BJ (cell line): Measurements from ENCODE around the gene C2orf69. TPM values are rescaled to one million over a fixed set of nuclear protein-coding genes. Genes with fewer than 3 reads are reported as not detected.
"Not testable (repeated sequence)": the region's sequence is repeated elsewhere in the genome, so short reads cannot be mapped to it uniquely, and the experiment has no call there.

Experiments
- CTCF ChIA-PET: fragments of 350-600 bp; formaldehyde crosslinking; extraction: SDS; loops from one replicate; lab custom pipeline; 2021; ENCODE audit warnings: antibody characterized with exemption, inconsistent platforms; lab: Yijun Ruan, JAX
- POLR2A ChIA-PET: fragments of 300-600 bp; sonication (Branson Sonifier 250); formaldehyde crosslinking; extraction: SDS; loops from one replicate; lab custom pipeline; 2021; ENCODE audit warnings: antibody characterized with exemption; lab: Charles Lee
- DNase-seq: peaks from one replicate; pipeline ENCODE4 v3.0.0-alpha.2; 2011; ENCODE audit warnings: low read depth
- H3K27me3 ChIP-seq: 2 replicates; pipeline ENCODE4 v1.6.0; 2011; ENCODE audit warnings: low read length; ENCODE audit not compliant: control insufficient read depth, insufficient read depth
- H3K36me3 ChIP-seq: 2 replicates; pipeline ENCODE4 v1.5.1; 2011; ENCODE audit warnings: low read length; ENCODE audit not compliant: control insufficient read depth, insufficient read depth
- H3K4me3 ChIP-seq: 2 replicates; pipeline ENCODE4 v1.5.1; 2011; ENCODE audit warnings: low read depth, mild to moderate bottlenecking, control low read depth, low read length
- polyA plus RNA-seq: library from polyadenylated mRNA; depleted of rRNA; stranded (reverse); fragments of >200 nt; gene quantifications from 2 replicates; pipeline ENCODE4 v1.2.3, GENCODE V29; 2011
- TF ChIP-seq, protein P1 (sequence below): IDR thresholded peaks from 2 replicates; pipeline ENCODE4 v1.5.1; 2011; ENCODE audit warnings: low read depth, mild to moderate bottlenecking, control low read depth, inconsistent platforms, low read length, moderate library complexity; ENCODE audit not compliant: insufficient read depth

C2orf69 gene
- polyA plus RNA-seq, 1 experiment, result 2.0 TPM

DNA sequence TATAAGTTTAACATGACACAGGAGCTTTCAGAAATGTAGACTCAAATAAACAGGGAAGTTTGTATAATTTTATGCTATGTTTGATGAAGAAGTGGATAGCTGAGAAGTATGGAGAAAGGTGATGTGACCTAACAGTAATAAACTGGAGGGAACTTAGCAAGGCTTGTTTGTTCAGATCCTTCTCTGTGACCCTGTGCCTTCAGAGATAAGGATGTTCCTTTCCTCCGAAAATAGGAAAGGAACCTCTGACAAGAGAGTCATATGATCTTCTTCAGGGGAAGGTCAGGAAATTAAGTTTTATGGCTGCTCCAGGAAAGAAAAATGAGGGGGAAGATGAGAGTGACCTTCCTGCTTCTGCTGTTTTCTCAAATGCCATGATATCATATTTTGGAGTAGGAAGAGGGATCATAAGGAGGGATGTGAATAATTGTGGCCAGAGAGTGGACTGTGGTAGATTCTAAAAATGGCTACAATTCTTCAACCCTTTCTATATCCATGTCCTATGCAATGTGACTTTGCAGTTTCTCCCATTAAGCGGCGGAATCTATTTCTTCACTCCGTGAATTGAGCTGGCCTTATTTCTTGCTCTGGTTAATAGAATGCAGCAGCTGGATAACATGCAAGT, 8.5 kb upstream of the C2orf69 start:
- no peak for DNase-seq
- CTCF ChIA-PET, result no interaction called here
- no peaks in the 10 kb centered on the region for H3K36me3 ChIP-seq

DNA sequence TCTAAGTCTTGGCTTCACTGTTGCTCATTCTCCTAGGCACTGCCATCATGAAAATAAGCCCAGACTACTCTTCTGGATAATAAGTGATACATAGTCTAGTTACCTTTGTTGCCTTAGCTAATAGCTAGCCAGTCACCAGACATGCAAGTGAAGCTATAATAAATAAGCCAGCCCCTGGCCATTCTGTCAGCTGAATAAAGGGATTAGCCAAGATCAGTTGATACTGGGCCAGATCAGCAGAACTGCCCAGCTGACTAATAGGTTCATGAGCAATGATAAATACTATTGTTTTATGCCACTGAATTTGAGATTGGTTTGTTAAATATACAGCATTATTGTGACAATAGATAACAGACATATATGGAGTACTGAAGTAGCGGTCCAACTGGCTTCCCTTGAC, 8.0 kb upstream of the C2orf69 start:
- ChIA-PET CTCF (no interaction called here), POLR2A (no interaction called here)
- no peak for DNase-seq
- no peak overlapping the region for H3K4me3 ChIP-seq
- H3K27me3 ChIP-seq, result no peaks in the 10 kb centered on the region; the same call in 1 of the 2 replicates
- no peaks in the 10 kb centered on the region for H3K36me3 ChIP-seq
- TF ChIP-seq, protein P1, sequence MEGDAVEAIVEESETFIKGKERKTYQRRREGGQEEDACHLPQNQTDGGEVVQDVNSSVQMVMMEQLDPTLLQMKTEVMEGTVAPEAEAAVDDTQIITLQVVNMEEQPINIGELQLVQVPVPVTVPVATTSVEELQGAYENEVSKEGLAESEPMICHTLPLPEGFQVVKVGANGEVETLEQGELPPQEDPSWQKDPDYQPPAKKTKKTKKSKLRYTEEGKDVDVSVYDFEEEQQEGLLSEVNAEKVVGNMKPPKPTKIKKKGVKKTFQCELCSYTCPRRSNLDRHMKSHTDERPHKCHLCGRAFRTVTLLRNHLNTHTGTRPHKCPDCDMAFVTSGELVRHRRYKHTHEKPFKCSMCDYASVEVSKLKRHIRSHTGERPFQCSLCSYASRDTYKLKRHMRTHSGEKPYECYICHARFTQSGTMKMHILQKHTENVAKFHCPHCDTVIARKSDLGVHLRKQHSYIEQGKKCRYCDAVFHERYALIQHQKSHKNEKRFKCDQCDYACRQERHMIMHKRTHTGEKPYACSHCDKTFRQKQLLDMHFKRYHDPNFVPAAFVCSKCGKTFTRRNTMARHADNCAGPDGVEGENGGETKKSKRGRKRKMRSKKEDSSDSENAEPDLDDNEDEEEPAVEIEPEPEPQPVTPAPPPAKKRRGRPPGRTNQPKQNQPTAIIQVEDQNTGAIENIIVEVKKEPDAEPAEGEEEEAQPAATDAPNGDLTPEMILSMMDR, result no peak

More for the DNA sequence above, 8.5 kb upstream of the C2orf69 start:
- no peak overlapping the region for H3K4me3 ChIP-seq
- H3K27me3 ChIP-seq, result no peaks in the 10 kb centered on the region; the same call in 1 of the 2 replicates
- POLR2A ChIA-PET, result no interaction called here
- TF ChIP-seq, protein P1, result no peak

DNA sequence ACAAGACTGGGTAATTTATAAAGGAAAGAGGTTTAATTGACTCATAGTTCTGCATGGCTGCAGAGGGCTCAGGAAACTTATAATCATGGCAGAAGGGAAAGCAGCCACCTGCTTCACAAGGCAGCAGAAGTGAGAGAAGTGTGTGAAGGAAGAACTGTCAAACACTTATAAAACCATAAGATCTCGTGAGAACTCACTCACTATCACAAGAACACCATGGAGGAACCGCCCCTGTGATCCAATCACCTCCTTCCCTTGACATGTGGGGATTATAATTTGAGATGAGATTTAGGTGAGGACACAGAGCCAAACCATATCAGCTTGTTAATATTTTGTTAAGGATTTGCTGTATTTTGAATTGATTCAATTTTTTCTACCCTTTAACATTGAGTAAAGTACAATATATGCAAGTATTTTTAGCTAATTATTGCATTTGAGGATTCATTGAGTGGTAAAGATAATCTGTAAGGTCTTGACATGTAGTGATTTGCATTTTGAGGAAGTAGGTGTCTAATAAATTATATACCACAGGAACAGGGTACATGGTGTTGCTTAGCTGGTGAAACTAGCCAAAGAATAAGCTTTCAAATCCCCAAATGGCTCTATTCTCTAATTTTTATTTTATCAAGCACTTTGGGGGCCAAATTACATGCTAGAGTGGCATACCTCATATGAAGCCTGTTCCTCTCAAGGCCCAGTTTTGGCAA, 3.9 kb upstream of the C2orf69 start:
- DNase-seq, result no peak
- no peaks in the 10 kb centered on the region; the same call in 1 of the 2 replicates for H3K27me3 ChIP-seq
- ChIA-PET POLR2A (no interaction called here), CTCF (no interaction called here)
- H3K4me3 ChIP-seq, result no peak overlapping the region
- H3K36me3 ChIP-seq, result no peaks in the 10 kb centered on the region
- TF ChIP-seq, protein P1, result no peak

DNA sequence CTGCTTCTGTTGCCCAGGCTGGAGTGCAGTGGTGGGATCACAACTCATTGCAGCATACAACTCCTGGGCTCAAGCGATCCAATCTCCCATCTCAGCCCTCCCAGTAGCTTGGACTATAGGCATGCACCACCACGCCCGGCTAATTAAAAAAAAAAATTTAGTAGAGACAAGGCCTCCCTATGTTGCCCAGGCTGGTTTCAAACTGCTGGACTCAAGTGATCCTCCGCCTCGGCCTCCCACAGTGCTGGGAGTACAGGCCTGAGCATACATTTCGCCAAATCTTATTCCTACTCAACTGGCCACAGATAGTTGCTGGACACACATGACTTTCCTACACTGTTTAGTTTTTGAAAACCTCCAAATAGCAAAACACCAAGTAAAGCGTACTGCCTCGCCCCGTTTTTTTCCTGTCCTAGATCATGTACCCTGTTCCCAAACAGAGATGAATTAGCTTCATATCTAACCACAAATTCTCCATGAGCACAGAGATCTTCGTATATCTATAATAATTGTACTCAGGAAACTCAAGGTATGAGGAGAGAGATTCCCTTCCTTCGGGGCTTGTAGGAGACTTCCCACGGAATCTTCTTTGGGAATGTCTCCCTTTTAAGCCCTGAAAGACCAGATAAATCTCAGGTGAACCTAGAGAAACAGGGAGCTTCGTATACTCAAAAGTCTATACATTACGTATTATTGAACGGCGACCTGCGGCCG, 598 bp upstream of the C2orf69 start:
- DNase-seq, result no peak
- TF ChIP-seq, protein P1, result no peak
- ChIA-PET POLR2A (no interaction called here), CTCF (interaction anchor here (0.7 to 1.0 kb wide), 2 partner anchors 170 to 719 kb away, joined by 3 read pairs; no protein-coding TSS in a partner anchor)
- Histone ChIP-seq H3K27me3 (no peaks in the 10 kb centered on the region), H3K36me3 (no peaks in the 10 kb centered on the region), H3K4me3 (peak overlapping the region; percentile 31)

DNA sequence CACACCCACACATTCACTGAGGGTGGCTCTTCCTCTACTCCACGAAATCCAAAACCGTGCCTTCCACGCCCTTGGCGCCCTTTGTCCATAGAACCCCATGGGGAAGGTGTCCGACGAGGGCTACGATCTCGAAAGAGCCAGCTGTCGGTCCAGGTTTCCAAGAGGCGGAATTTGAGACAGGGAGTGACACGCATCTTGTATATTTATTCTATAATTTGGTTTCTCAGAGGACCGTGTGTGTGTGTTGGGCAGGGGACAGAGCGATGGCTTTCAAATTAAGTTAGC, 726 bp downstream of the C2orf69 start:
- TF ChIP-seq, protein P1, result no peak
- ChIA-PET CTCF (no interaction called here), POLR2A (no interaction called here)
- no peaks in the 10 kb centered on the region for H3K27me3 ChIP-seq
- peak overlapping the region; percentile 79 for H3K4me3 ChIP-seq
- DNase-seq, result no peak
- no peaks in the 10 kb centered on the region for H3K36me3 ChIP-seq

DNA sequence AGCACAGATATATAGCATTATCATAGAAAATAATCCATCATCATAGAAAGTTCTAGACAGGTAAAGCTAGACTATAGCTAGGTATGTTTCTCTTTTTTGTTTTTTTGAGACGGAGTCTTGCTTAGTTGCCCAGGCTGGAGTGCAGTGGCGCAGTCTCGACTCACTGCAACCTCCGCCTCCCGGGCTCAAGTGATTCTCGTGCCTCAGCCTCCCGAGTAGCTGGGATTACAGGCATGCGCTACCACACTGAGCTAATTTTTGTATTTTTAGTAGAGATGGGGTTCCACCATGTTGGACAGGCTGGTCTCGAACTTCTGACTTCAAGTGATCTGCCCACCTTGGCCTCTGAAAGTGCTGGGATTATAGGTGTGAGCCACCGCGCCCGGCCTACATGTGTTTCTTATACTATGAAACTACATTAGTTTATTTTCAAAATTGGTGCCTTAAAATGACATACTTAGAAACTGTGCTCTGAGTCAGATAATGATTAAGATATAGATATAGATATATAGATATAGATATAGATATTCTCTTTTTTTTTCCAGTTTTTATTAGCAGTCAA, 1.5 kb downstream of the C2orf69 start:
- POLR2A ChIA-PET, DNase-seq, CTCF ChIA-PET, H3K36me3 ChIP-seq, H3K27me3 ChIP-seq: not testable (repeated sequence)
- peak overlapping the region; percentile 79 for H3K4me3 ChIP-seq
